ENCODE data around the gene MTHFR. TPM values are rescaled to one million over a fixed set of nuclear protein-coding genes. Genes with fewer than 3 reads are reported as not detected.

MTHFR gene
- total and polyA plus RNA-seq, 7 donors = 6.6 to 38.3 (median 24.2) TPM

- Histone ChIP-seq H3K4me1 (no peaks in the 10 kb centered on the region), H3K9me3 (no peaks in the 10 kb centered on the region), H3K4me3 (no peak overlapping the region), H3K27me3 (peaks cover 0 to 8% (median 0%) of the 10 kb centered on the region in 3 donors), H3K36me3 (peaks cover 0 to 10% (median 1%) of the 10 kb centered on the region in 4 donors), H3K27ac (no peak overlapping the region)
- intact Hi-C loops (cut with DNase I) = no loop called here
- WGBS, 2 donors = 57 to 69% methylated on average over 11 of the region's 11 CpGs
- no peak for TF ChIP-seq POLR2A (IDR thresholded peaks at IDR 0.05)
- TF ChIP-seq POLR2AphosphoS5 (IDR thresholded peaks at IDR 0.05) = no peak
- no peak for TF ChIP-seq CTCF (IDR thresholded peaks at IDR 0.05)
- no peak for DNase-seq
Observed at GRCh38 chr1:11850156-11850555, 44.4 kb upstream of the MTHFR start.

GRCh38 chr1:11848373-11848700 is 42.6 kb upstream of the MTHFR start:
- Histone ChIP-seq H3K9me3 (no peaks in the 10 kb centered on the region), H3K4me1 (no peaks in the 10 kb centered on the region), H3K27ac (no peak overlapping the region), H3K36me3 (peaks cover 7 to 28% (median 15%) of the 10 kb centered on the region in 4 donors), H3K27me3 (no peaks in the 10 kb centered on the region), H3K4me3 (no peak overlapping the region)
- TF ChIP-seq POLR2AphosphoS5 (IDR thresholded peaks at IDR 0.05) (no peak), CTCF (IDR thresholded peaks at IDR 0.05) (no peak), POLR2A (IDR thresholded peaks at IDR 0.05) (no peak), EP300 (IDR thresholded peaks at IDR 0.05) (no peak)
- intact Hi-C loops (cut with DNase I) = no loop called here
- no peak for DNase-seq
- WGBS, 2 donors = 84 to 89% methylated on average over 9 of the region's 9 CpGs

- no peak within 1 kb of the TSS for H3K4me3 ChIP-seq
- WGBS, 2 donors = 63 to 72% methylated on average over 18 of the region's 18 CpGs
- no peak for DNase-seq
- H3K9me3 ChIP-seq = no peaks in the 10 kb centered on the region
- H3K4me1 ChIP-seq = no peaks in the 10 kb centered on the region
- intact Hi-C loops (cut with DNase I) = no loop called here
- TF ChIP-seq POLR2AphosphoS5 (IDR thresholded peaks at IDR 0.05) (no peak), CTCF (IDR thresholded peaks at IDR 0.05) (no peak), POLR2A (IDR thresholded peaks at IDR 0.05) (no peak), EP300 (IDR thresholded peaks at IDR 0.05) (no peak)
- H3K27ac ChIP-seq = no peak within 1 kb of the TSS
- H3K36me3 ChIP-seq = peaks cover 7 to 32% (median 16%) of the 10 kb centered on the region in 4 donors
- H3K27me3 ChIP-seq = no peaks in the 10 kb centered on the region
Observed at GRCh38 chr1:11847667-11848372, 42.1 kb upstream of the MTHFR start, which contains the start of gene NPPA. TSS of gene NPPA (minus strand) at chr1:11847783. CDS start at chr1:11847684, 99 bp downstream.

GRCh38 chr1:11845641-11846335 is 40.0 kb upstream of the MTHFR start:
- TF ChIP-seq POLR2A (IDR thresholded peaks at IDR 0.05) (no peak), EP300 (IDR thresholded peaks at IDR 0.05) (no peak), POLR2AphosphoS5 (IDR thresholded peaks at IDR 0.05) (no peak), CTCF (IDR thresholded peaks at IDR 0.05) (no peak)
- intact Hi-C loops (cut with DNase I) = no loop called here
- Histone ChIP-seq H3K36me3 (peaks cover 15 to 52% (median 30%) of the 10 kb centered on the region in 4 donors), H3K27me3 (no peaks in the 10 kb centered on the region), H3K4me3 (no peak overlapping the region), H3K4me1 (no peaks in the 10 kb centered on the region), H3K9me3 (no peaks in the 10 kb centered on the region), H3K27ac (no peak overlapping the region)
- no peak for DNase-seq
- 64 to 70% methylated on average over 5 of the region's 5 CpGs for WGBS, 2 donors

All from sigmoid colon (tissue), 7 donors.